KG1 (cell line): ENCODE data around the gene CST7.
A peak's percentile ranks its signal among the peaks of the same experiment; 100 is the strongest.
"Not testable (repeated sequence)": the region's sequence is repeated elsewhere in the genome, so short reads cannot be mapped to it uniquely, and the experiment has no call there.

Experiments used
- DNase-seq: peaks from one replicate; lab custom pipeline; 2025; lab: John Stamatoyannopoulos, UW

Gene CST7

GRCh38 chr20:24929867-24930723, 19.0 kb upstream of the CST7 start:
- DNase-seq = not testable (repeated sequence)

DNA sequence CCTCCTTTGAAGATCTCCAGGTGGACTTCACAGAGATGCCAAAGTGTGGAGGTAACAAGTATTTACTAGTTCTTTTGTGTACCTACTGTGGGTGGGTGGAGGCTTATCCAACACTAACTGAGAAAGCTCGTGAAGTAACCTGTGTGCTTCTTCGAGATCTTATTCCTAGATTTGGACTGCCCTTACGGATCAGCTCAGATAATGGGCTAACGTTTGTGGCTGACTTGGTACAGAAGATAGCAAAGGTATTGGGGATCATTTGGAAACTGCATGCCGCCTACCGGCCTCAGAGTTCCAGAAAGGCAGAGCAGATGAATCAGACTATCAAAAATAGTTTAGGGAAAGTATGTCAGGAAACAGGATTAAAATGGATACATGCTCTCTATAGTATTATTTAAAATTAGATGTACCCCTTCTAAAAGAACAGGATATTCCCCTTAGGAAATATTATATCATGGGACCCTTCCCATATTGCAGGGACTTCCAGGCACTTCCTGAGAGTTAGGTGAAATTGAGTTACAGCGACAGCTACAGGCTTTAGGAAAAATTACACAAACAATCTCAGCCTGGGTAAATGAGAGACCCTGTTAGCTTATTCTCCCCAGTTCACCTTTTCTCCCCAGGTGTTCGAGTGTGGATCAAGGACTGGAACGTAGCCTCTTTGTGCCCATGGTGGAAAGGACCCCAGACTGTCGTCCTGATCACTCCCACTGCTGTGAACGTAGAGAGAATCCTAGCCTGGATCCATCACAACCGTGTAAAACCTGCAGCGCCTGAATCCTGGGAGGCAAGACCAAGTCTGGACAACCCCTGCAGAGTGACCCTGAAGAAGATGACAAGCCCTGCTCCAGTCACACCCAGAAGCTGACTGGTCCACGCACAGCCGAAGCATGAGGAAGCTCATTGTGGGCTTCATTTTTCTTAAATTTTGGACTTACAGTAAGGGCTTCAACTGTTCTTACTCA, 18.1 kb upstream of the CST7 start:
- DNase-seq = not testable (repeated sequence)

GRCh38 chr20:24931893-24932292, 17.2 kb upstream of the CST7 start:
- not testable (repeated sequence) for DNase-seq

- DNase-seq = no peak
These were observed 15.7 kb upstream of the CST7 start for GRCh38 chr20:24933266-24933908.

GRCh38 chr20:24934101-24934661, 14.9 kb upstream of the CST7 start:
- DNase-seq = no peak

DNA sequence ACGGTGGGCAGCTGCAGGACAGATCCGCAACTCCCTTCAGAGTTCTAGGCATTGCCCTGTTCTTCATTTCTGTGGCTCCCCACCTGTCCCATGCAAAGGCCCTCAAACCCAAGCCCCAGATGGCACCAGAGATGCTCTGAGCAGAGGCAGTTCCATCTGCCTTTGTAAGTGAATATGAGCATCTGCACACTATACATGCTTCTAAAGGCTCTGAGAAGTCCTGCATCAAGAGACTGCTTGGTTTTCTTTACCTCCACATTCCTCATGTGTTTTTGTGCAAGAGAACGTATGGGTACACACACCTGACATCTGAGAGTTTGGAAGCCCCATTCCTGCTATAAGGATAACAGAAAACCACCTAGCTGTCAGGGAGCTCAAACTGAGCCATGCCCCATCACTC, 14.4 kb upstream of the CST7 start:
- DNase-seq = no peak

DNA sequence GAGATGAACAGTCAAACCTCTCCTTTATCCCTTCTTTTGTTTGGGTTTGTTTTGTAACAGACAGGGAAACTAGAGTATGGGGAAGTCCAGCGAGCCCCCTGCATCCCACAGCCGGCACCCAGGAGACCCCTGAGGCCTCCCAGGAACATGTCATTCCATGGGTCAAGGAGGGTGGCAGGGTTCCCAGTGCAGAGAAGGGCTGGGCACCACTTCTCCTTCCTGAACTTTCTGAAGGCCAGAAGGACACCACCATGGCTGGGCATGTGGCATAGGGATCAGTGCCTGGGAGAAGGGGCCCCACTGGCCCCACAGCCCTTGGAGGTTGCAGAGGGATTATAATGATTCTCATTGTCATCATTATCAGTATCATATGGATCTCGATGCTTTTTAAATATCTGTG, 13.9 kb upstream of the CST7 start:
- no peak for DNase-seq

GRCh38 chr20:24935766-24936525, 13.1 kb upstream of the CST7 start:
- DNase-seq = no peak

DNA sequence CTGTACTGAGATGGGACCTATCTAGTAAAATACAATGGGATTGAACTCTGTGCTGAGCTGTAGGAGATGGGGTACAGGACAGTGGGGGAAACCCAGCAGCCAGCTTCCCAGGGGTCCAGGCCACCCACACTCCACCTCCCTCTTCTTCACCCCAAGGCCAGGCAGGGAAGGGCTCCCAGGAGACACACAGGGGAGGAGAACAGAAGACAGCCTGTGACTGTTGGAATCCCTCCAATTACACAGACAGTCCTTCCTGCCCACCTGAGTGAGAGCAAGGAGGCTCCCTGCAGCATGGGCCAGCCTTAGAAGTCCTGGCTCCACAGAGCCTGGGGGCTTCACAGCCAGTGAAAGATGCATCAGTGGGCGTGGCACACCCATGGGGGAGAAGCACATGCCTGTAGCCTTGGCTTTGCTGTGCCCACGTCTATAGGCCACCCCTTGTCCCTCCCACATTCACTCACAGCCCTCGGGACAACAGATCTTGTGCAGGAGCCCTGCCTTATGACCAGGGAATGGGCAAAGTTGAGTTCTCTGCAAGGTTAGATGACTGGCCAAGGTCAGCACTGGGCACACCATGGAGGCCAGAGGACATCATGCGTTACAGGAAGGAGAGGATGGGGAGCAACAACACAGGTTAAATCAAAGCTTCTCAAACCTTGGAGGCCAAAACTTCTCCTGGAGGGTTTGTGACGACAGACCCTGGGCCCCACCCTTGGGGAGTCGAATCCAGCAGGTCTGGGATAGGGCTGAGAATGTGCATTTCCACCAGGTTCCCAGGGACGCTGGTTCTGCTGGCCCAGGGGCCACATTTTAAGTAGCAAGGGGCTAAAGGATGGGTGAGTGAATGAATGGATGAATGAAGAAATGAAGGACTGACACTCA, 12.3 kb upstream of the CST7 start:
- no peak for DNase-seq

- DNase-seq = no peak
These were observed 11.5 kb upstream of the CST7 start for GRCh38 chr20:24937579-24937978.

DNA sequence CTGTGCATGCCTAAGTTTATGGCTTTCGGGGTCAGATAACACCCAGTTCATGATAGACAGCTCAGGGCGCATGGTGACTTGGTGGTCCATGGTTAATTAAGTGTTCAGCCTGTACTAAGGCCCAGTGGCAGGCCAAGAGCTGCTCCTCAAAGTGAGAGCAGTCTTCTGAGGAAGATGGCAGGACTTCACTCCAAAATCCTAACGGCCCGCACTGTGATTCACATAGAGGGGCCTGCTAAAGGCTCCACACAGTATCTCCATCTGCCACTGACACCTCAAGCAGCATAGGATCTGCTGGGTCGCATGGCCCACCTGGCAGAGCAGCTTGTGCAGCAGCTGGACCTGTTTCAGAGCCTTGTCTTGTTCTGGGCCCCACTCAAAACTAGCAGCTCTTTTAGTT, 10.6 kb upstream of the CST7 start:
- DNase-seq = no peak

DNA sequence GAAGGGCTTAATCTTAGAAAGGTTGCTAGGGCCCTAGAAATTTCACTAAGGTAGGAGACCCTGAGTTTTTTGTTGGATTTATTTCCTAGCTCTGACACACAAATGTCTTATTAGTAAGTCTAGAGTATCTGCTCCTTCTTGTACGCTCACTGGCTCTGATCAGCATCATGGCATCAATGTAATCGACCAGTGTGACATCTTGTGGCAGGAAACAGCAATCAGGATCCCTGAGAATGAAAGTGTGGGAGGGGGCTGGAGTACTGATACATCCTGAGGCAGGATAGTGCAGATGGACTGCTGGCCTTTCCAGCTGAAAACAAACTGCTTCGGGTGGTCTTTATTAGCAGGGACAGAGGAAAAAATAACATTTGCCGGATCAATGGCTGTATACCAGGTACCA, 10.0 kb upstream of the CST7 start:
- no peak for DNase-seq

DNA sequence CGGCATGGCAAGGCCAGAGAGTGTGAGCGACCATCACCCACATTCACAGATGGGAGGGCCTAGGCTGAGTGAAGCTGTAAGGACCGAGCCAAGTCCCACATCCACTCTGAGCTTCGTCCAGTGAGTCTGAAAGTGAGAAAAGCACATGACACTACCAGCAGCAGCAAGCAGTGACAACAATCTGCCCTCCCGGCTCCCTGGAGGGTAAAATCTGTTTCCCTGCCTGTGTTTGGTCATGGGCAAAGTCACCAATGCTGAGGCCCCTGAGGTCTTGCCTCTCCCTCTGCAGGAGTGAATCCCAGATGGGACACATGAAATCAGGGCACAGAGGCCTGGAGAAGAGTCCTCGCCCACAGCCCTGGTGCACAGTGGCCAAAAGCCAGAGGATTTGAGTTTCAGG, 6.4 kb upstream of the CST7 start:
- no peak for DNase-seq

- DNase-seq = no peak
These were observed 5.9 kb upstream of the CST7 start for GRCh38 chr20:24943196-24943595.

DNA sequence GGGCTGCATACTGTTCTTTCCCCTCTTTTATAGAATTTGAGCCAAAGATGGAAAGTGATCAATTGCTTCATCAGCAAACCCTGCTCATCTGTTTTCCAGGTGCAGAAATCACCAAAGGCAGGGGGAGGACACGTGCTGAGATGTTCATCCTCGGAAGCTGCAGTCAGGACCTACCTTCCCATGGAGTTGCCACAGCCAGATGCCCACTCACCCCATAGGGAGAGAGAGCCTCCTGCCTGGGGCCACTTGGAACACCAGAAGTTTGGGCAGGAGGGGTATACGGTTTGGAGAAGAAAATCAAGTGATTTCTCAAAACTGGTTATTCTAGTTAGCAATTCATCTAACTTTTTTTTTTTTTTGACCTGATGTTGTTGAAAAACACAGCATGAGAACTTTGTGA, 5.3 kb upstream of the CST7 start:
- no peak for DNase-seq

DNA sequence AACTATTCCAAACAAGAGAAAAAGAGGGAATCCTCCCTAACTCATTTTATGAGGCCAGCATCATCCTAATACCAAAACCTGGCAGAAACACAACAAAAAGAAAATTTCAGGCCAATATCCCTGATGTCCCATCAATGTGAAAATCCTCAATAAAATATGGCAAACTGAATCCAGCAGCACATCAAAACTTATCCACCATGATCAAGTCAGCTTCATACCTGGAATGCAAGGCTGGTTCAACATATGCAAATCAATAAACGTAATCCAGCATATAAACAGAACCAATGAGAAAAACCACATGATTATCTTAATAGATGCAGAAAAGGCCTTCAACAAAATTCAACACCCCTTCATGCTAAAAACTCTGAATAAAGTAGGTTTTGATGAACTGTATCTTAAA, 2.7 kb upstream of the CST7 start:
- not testable (repeated sequence) for DNase-seq

GRCh38 chr20:24948396-24948938, 602 bp upstream of the CST7 start:
- not testable (repeated sequence) for DNase-seq

DNA sequence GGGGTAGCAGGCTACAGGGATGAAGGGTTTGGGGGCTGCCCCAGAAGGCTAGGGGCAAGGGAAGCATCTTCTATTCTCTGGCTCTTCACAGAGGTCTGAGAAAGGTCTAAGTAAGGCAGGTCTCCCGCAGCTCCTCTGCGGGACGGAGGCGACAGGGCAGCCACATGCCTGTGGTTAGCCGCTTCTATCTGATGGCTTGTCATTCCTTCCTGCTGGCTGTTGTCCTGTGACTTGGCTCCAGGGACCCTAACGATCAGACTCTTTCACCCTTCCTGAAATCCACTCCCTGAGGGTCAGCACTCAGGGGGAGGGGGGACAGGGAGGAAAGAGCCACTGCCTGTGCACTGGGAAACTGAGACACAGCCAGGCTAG, 673 bp downstream of the CST7 start:
- peak; percentile 21 for DNase-seq

- no peak for DNase-seq
These were observed 1.2 kb downstream of the CST7 start for GRCh38 chr20:24950128-24950835.
